CD8-positive, alpha-beta memory T cell (primary cell): Measurements from ENCODE around the gene OXSM. TPM values are rescaled to one million over a fixed set of nuclear protein-coding genes. Genes with fewer than 3 reads are reported as not detected.
A peak's percentile ranks its signal among the peaks of the same experiment; 100 is the strongest.

Source experiments
- CTCF ChIA-PET: fragments of 350-600 bp; sonication (Branson Sonifier 250); formaldehyde crosslinking; loops from one replicate; lab custom pipeline; 2021; ENCODE audit warnings: antibody characterized with exemption; lab: Charles Lee
- POLR2A ChIA-PET: fragments of 350-600 bp; sonication (Branson Sonifier 250); formaldehyde crosslinking; loops from one replicate; lab custom pipeline; 2021; ENCODE audit warnings: antibody characterized with exemption; lab: Charles Lee
- DNase-seq, 5 donors: peaks; one replicate each; pipeline versions ENCODE4 v3.0.0 to v3.0.0-alpha.2; 2020 to 2022; ENCODE audit warnings: mixed read lengths in 1 of 5
- H3K27ac ChIP-seq: one replicate; pipeline ENCODE4 v1.7.0; 2013; ENCODE audit warnings: low read depth, mild to moderate bottlenecking, low read length, moderate library complexity
- H3K27me3 ChIP-seq: 2 replicates; pipeline ENCODE4 v1.7.0; 2013; ENCODE audit warnings: low read length, mild to moderate bottlenecking; ENCODE audit not compliant: insufficient read depth, poor library complexity, severe bottlenecking
- H3K36me3 ChIP-seq: 2 replicates; pipeline ENCODE4 v1.7.0; 2013; ENCODE audit warnings: mild to moderate bottlenecking, low read length, moderate library complexity; ENCODE audit not compliant: insufficient read depth
- H3K4me1 ChIP-seq: 2 replicates; pipeline ENCODE4 v1.7.0; 2013; ENCODE audit warnings: mild to moderate bottlenecking, low read length, moderate library complexity; ENCODE audit not compliant: insufficient read depth
- H3K4me3 ChIP-seq: 2 replicates; pipeline ENCODE4 v1.7.0; 2013; ENCODE audit warnings: mild to moderate bottlenecking, low read length
- H3K9me3 ChIP-seq: 2 replicates; pipeline ENCODE4 v1.7.0; 2013; ENCODE audit warnings: mild to moderate bottlenecking, low read length
- H3K27ac Mint-ChIP-seq, 8 donors: one replicate each; pipeline ENCODE4 v1.8.0; 2020 to 2021; ENCODE audit warnings: mixed read lengths in 8 of 8, mild to moderate bottlenecking in 6 of 8, inconsistent platforms in 3 of 8, moderate library complexity in 3 of 8
- H3K27me3 Mint-ChIP-seq, 2 donors: one replicate each; pipeline ENCODE4 v1.8.0; 2020 to 2021; ENCODE audit warnings: mixed read lengths in 2 of 2, mild to moderate bottlenecking in 1 of 2, moderate library complexity in 1 of 2
- H3K36me3 Mint-ChIP-seq, 3 donors: one replicate each; pipeline ENCODE4 v1.8.0; 2020 to 2021; ENCODE audit warnings: mixed read lengths in 3 of 3, inconsistent platforms in 1 of 3, mild to moderate bottlenecking in 1 of 3
- H3K4me1 Mint-ChIP-seq, 3 donors: one replicate each; pipeline ENCODE4 v1.8.0; 2020 to 2021; ENCODE audit warnings: mixed read lengths in 3 of 3, inconsistent platforms in 1 of 3, mild to moderate bottlenecking in 1 of 3
- H3K4me3 Mint-ChIP-seq, 7 donors: one replicate each; pipeline ENCODE4 v1.8.0; 2020 to 2021; ENCODE audit warnings: mixed read lengths in 7 of 7, mild to moderate bottlenecking in 6 of 7, moderate library complexity in 4 of 7, inconsistent platforms in 2 of 7
- H3K9me3 Mint-ChIP-seq, 5 donors: one replicate each; pipeline ENCODE4 v1.8.0; 2020 to 2022; ENCODE audit warnings: mixed read lengths in 5 of 5, mild to moderate bottlenecking in 3 of 5, moderate library complexity in 2 of 5, inconsistent platforms in 1 of 5
- polyA plus RNA-seq: library from polyadenylated mRNA; unstranded; fragments of 300-500 nt; fragmentation: Illumina TruSeq; gene quantifications from one replicate; pipeline ENCODE4 v1.2.3, GENCODE V29; 2021
- total RNA-seq, 2 experiments: library from RNA; stranded (reverse); gene quantifications; one replicate each; pipeline ENCODE4 v1.2.3, GENCODE V29; 2021

OXSM gene
- total and polyA plus RNA-seq, 3 experiments from 2014 or later = 12.1 to 13.1 (median 12.9) TPM

- POLR2A ChIA-PET = no interaction called here
- Histone ChIP-seq H3K27me3 (no peaks in the 10 kb centered on the region), H3K36me3 (no peaks in the 10 kb centered on the region), H3K9me3 (no peaks in the 10 kb centered on the region), H3K4me3 (no peak overlapping the region), H3K27ac (no peak overlapping the region), H3K4me1 (no peaks in the 10 kb centered on the region)
- Mint-ChIP-seq H3K9me3 (peaks cover 0 to 4% (median 0%) of the 10 kb centered on the region in 5 donors), H3K4me1 (peaks cover 8 to 10% (median 9%) of the 10 kb centered on the region in 3 donors), H3K27ac (peak overlapping the region in 3 of 8 donors; percentile 24 to 46 (median 30)), H3K27me3 (peaks cover 4 to 12% of the 10 kb centered on the region in 2 donors), H3K36me3 (peaks cover 0 to 3% (median 0%) of the 10 kb centered on the region in 3 donors), H3K4me3 (no peak overlapping the region)
- CTCF ChIA-PET = no interaction called here
- no peak for DNase-seq
Observed at GRCh38 chr3:25826510-25826909, 36.6 kb downstream of the OXSM start.

GRCh38 chr3:25830373-25831280, 40.7 kb downstream of the OXSM start:
- Mint-ChIP-seq H3K4me1 (peaks cover 8 to 10% (median 9%) of the 10 kb centered on the region in 3 donors), H3K27ac (no peak overlapping the region), H3K9me3 (peaks cover 0 to 4% (median 0%) of the 10 kb centered on the region in 5 donors), H3K27me3 (peaks cover 2 to 8% of the 10 kb centered on the region in 2 donors), H3K36me3 (peaks cover 0 to 3% (median 1%) of the 10 kb centered on the region in 3 donors), H3K4me3 (no peak overlapping the region)
- no peaks in the 10 kb centered on the region for H3K27me3 ChIP-seq
- H3K36me3 ChIP-seq = no peaks in the 10 kb centered on the region
- H3K27ac ChIP-seq = no peak overlapping the region
- no peaks in the 10 kb centered on the region for H3K4me1 ChIP-seq
- ChIA-PET POLR2A (no interaction called here), CTCF (interaction anchor here (1.5 kb wide), 1 partner anchor 183 kb away, joined by 3 read pairs; no protein-coding TSS in a partner anchor)
- H3K9me3 ChIP-seq = no peaks in the 10 kb centered on the region
- H3K4me3 ChIP-seq = no peak overlapping the region
- DNase-seq = no peak

- no peak for DNase-seq
- Histone ChIP-seq H3K4me3 (no peak overlapping the region), H3K27ac (no peak overlapping the region), H3K36me3 (no peaks in the 10 kb centered on the region), H3K27me3 (no peaks in the 10 kb centered on the region), H3K9me3 (no peaks in the 10 kb centered on the region), H3K4me1 (no peaks in the 10 kb centered on the region)
- ChIA-PET POLR2A (no interaction called here), CTCF (interaction anchor here (1.5 kb wide), 1 partner anchor 184 kb away, joined by 3 read pairs; no protein-coding TSS in a partner anchor)
- H3K9me3 Mint-ChIP-seq = peaks cover 0 to 4% (median 0%) of the 10 kb centered on the region in 5 donors
- peaks cover 0 to under 1% (median under 1%) of the 10 kb centered on the region in 3 donors for H3K4me1 Mint-ChIP-seq
- H3K27ac Mint-ChIP-seq = no peak overlapping the region
- H3K27me3 Mint-ChIP-seq = peaks cover 2 to 12% of the 10 kb centered on the region in 2 donors
- no peak overlapping the region for H3K4me3 Mint-ChIP-seq
- H3K36me3 Mint-ChIP-seq = peaks cover 0 to 3% (median 1%) of the 10 kb centered on the region in 3 donors
Observed at GRCh38 chr3:25831578-25831977, 41.7 kb downstream of the OXSM start.

GRCh38 chr3:25834346-25834745, 44.5 kb downstream of the OXSM start:
- H3K4me3 Mint-ChIP-seq = no peak overlapping the region
- CTCF ChIA-PET = no interaction called here
- no peak for DNase-seq
- H3K36me3 ChIP-seq = no peaks in the 10 kb centered on the region
- H3K9me3 Mint-ChIP-seq = peaks cover 0 to 5% (median 2%) of the 10 kb centered on the region in 5 donors
- no peaks in the 10 kb centered on the region for H3K9me3 ChIP-seq
- H3K27ac Mint-ChIP-seq = no peak overlapping the region
- H3K27me3 ChIP-seq = no peaks in the 10 kb centered on the region
- peaks cover 0 to 3% (median 0%) of the 10 kb centered on the region in 3 donors for H3K36me3 Mint-ChIP-seq
- H3K27ac ChIP-seq = no peak overlapping the region
- no peak overlapping the region for H3K4me3 ChIP-seq
- H3K27me3 Mint-ChIP-seq = peaks cover 2 to 4% of the 10 kb centered on the region in 2 donors
- POLR2A ChIA-PET = no interaction called here
- H3K4me1 Mint-ChIP-seq = peaks cover 0 to 6% (median 0%) of the 10 kb centered on the region in 3 donors
- no peaks in the 10 kb centered on the region for H3K4me1 ChIP-seq

- no peaks in the 10 kb centered on the region for H3K27me3 ChIP-seq
- DNase-seq = no peak
- no peak overlapping the region for H3K27ac ChIP-seq
- H3K4me1 ChIP-seq = no peaks in the 10 kb centered on the region
- Mint-ChIP-seq H3K4me1 (peaks cover 0 to 6% (median 0%) of the 10 kb centered on the region in 3 donors), H3K9me3 (peaks cover 0 to 5% (median 2%) of the 10 kb centered on the region in 5 donors), H3K27me3 (peaks cover 2 to 4% of the 10 kb centered on the region in 2 donors), H3K4me3 (no peak overlapping the region), H3K36me3 (peaks cover 0 to 3% (median 0%) of the 10 kb centered on the region in 3 donors), H3K27ac (no peak overlapping the region)
- no peaks in the 10 kb centered on the region for H3K36me3 ChIP-seq
- H3K9me3 ChIP-seq = no peaks in the 10 kb centered on the region
- H3K4me3 ChIP-seq = no peak overlapping the region
- CTCF ChIA-PET = no interaction called here
- POLR2A ChIA-PET = no interaction called here
Observed at GRCh38 chr3:25836579-25836978, 46.7 kb downstream of the OXSM start.

- Histone ChIP-seq H3K4me1 (no peaks in the 10 kb centered on the region), H3K27me3 (no peaks in the 10 kb centered on the region), H3K9me3 (no peaks in the 10 kb centered on the region), H3K4me3 (no peak overlapping the region), H3K36me3 (no peaks in the 10 kb centered on the region), H3K27ac (no peak overlapping the region)
- no peak overlapping the region for H3K4me3 Mint-ChIP-seq
- DNase-seq = no peak
- no peak overlapping the region for H3K27ac Mint-ChIP-seq
- CTCF ChIA-PET = no interaction called here
- peaks cover 0 to 3% (median 0%) of the 10 kb centered on the region in 3 donors for H3K36me3 Mint-ChIP-seq
- peaks cover 2 to 4% of the 10 kb centered on the region in 2 donors for H3K27me3 Mint-ChIP-seq
- peaks cover 0 to 5% (median 2%) of the 10 kb centered on the region in 5 donors for H3K9me3 Mint-ChIP-seq
- POLR2A ChIA-PET = no interaction called here
- H3K4me1 Mint-ChIP-seq = peaks cover 0 to 6% (median 0%) of the 10 kb centered on the region in 3 donors
Observed at GRCh38 chr3:25837038-25837437, 47.1 kb downstream of the OXSM start.

GRCh38 chr3:25840099-25840498, 50.2 kb downstream of the OXSM start:
- CTCF ChIA-PET = no interaction called here
- H3K9me3 Mint-ChIP-seq = peaks cover 0 to 5% (median 2%) of the 10 kb centered on the region in 5 donors

GRCh38 chr3:25843332-25843731, 53.4 kb downstream of the OXSM start:
- no peaks in the 10 kb centered on the region for H3K27me3 Mint-ChIP-seq
- Histone ChIP-seq H3K4me3 (no peak overlapping the region), H3K4me1 (no peaks in the 10 kb centered on the region)

More at GRCh38 chr3:25840099-25840498, 50.2 kb downstream of the OXSM start:
- Histone ChIP-seq H3K4me1 (no peaks in the 10 kb centered on the region), H3K4me3 (no peak overlapping the region), H3K27me3 (no peaks in the 10 kb centered on the region), H3K27ac (no peak overlapping the region), H3K9me3 (no peaks in the 10 kb centered on the region), H3K36me3 (no peaks in the 10 kb centered on the region)
- H3K4me3 Mint-ChIP-seq = no peak overlapping the region
- POLR2A ChIA-PET = no interaction called here
- H3K27ac Mint-ChIP-seq = no peak overlapping the region
- DNase-seq = no peak
- H3K27me3 Mint-ChIP-seq = peaks cover 0 to 4% of the 10 kb centered on the region in 2 donors
- peaks cover 0 to 2% (median 0%) of the 10 kb centered on the region in 3 donors for H3K36me3 Mint-ChIP-seq
- peaks cover 0 to 6% (median 0%) of the 10 kb centered on the region in 3 donors for H3K4me1 Mint-ChIP-seq

More at GRCh38 chr3:25843332-25843731, 53.4 kb downstream of the OXSM start:
- no peaks in the 10 kb centered on the region for H3K36me3 Mint-ChIP-seq
- H3K4me1 Mint-ChIP-seq = no peaks in the 10 kb centered on the region
- ChIA-PET CTCF (no interaction called here), POLR2A (no interaction called here)
- Histone ChIP-seq H3K27ac (no peak overlapping the region), H3K9me3 (no peaks in the 10 kb centered on the region), H3K27me3 (no peaks in the 10 kb centered on the region), H3K36me3 (no peaks in the 10 kb centered on the region)
- no peak overlapping the region for H3K27ac Mint-ChIP-seq
- H3K9me3 Mint-ChIP-seq = peaks cover 0 to 3% (median 2%) of the 10 kb centered on the region in 5 donors
- DNase-seq = no peak
- H3K4me3 Mint-ChIP-seq = no peak overlapping the region
